ENCODE results near the gene ALG8.

GRCh38 chr11:78163828-78164227, 24.4 kb upstream of the ALG8 start:
- TF ChIP-seq CTCF (IDR thresholded peaks at IDR 0.05), result no peak
- TF ChIP-seq POLR2A (IDR thresholded peaks at IDR 0.05), result no peak
